GM12878 (cell line): ENCODE measurements around the gene NTM.

Experiments used
- BCL11A ChIP-seq: IDR thresholded peaks from 2 replicates; pipeline ENCODE4 v1.6.1; 2011; ENCODE audit warnings: low read depth, low read length
- DPF2 ChIP-seq: fragments of 450-650 bp; IDR thresholded peaks from 2 replicates; pipeline ENCODE4 v1.6.1; 2017; ENCODE audit warnings: mild to moderate bottlenecking
- EED ChIP-seq: sonication (generic); IDR thresholded peaks from 2 replicates; pipeline ENCODE4 v1.6.1; 2016; ENCODE audit warnings: antibody characterized with exemption, low read depth
- FOXM1 ChIP-seq: IDR thresholded peaks from 2 replicates; pipeline ENCODE4 v1.6.1; 2012; ENCODE audit warnings: low read depth, mild to moderate bottlenecking, inconsistent platforms, low read length, moderate library complexity
- HDAC6 ChIP-seq: fragments of 200-600 bp; sonication (generic); IDR thresholded peaks from one replicate; pipeline ENCODE4 v1.8.0; 2017; ENCODE audit warnings: antibody characterized with exemption; ENCODE audit not compliant: unreplicated experiment
- IKZF2 ChIP-seq, 2 experiments: fragments of 450-650 bp; IDR thresholded peaks; 2 replicates each; pipeline ENCODE4 v1.6.1; 2017; ENCODE audit warnings: mild to moderate bottlenecking in 2 of 2, moderate library complexity in 2 of 2
- MYC ChIP-seq: IDR thresholded peaks from 2 replicates; pipeline ENCODE4 v1.6.1; 2011; ENCODE audit warnings: mild to moderate bottlenecking, low read length, moderate library complexity, inconsistent platforms; ENCODE audit not compliant: insufficient read depth, insufficient replicate concordance, insufficient read length, severe bottlenecking
- POLR2A ChIP-seq: IDR thresholded peaks from 2 replicates; pipeline ENCODE4 v1.6.1; 2011; ENCODE audit warnings: low read depth, mild to moderate bottlenecking, low read length
- TARDBP ChIP-seq: IDR thresholded peaks from 2 replicates; pipeline ENCODE4 v1.6.1; 2016; ENCODE audit warnings: borderline replicate concordance
- YY1 ChIP-seq: IDR thresholded peaks from 2 replicates; pipeline ENCODE4 v1.6.1; 2011; ENCODE audit warnings: low read depth, mild to moderate bottlenecking, low read length
- ZNF24 ChIP-seq: fragments of 450-650 bp; IDR thresholded peaks from 2 replicates; pipeline ENCODE4 v1.6.1; 2017; ENCODE audit warnings: antibody characterized with exemption, mild to moderate bottlenecking
- TF ChIP-seq, protein P1 (sequence below): IDR thresholded peaks from 2 replicates; pipeline ENCODE4 v1.6.1; 2012; ENCODE audit warnings: low read depth, low read length, improper control_type of control experiment
- TF ChIP-seq, protein P2 (sequence below), 3 experiments: IDR thresholded peaks in 2 of 3; conservative IDR thresholded peaks in 1 of 3; 2 replicates each; pipeline ENCODE4 v1.5.1; 2011; ENCODE audit warnings: low read depth in 3 of 3, low read length in 3 of 3, mild to moderate bottlenecking in 3 of 3, control low read depth in 2 of 3, moderate library complexity in 2 of 3, inconsistent platforms in 1 of 3, mixed read lengths in 1 of 3; ENCODE audit not compliant: control insufficient read depth in 2 of 3, insufficient read depth in 1 of 3; ENCODE audit errors: extremely low read depth in 1 of 3
- TF ChIP-seq, protein P3 (sequence below): fragments of 450-650 bp; IDR thresholded peaks from 2 replicates; pipeline ENCODE4 v1.6.1; 2016; ENCODE audit warnings: mild to moderate bottlenecking

DNA sequence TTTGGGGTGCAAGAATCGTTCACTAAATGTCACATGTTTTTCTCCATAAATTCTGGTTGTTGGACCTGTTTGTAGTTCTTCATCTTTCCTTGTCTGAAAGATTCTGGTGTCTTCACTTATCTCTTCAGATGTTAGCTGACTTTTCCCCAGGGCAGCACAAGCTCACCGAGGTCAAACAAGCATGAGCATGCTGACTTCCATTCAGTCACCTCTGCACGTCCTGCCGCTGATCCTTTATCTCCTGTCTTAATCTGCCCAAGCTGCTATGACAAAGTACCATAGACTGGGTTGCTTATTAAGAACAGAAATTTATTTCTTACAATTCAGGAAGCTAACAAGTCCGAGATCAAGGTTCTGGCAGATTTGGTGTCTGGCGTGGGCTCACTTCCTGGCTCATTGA lies 800.6 kb downstream of the NTM start:
- TF ChIP-seq, protein P1, sequence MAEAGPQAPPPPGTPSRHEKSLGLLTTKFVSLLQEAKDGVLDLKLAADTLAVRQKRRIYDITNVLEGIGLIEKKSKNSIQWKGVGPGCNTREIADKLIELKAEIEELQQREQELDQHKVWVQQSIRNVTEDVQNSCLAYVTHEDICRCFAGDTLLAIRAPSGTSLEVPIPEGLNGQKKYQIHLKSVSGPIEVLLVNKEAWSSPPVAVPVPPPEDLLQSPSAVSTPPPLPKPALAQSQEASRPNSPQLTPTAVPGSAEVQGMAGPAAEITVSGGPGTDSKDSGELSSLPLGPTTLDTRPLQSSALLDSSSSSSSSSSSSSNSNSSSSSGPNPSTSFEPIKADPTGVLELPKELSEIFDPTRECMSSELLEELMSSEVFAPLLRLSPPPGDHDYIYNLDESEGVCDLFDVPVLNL: no peak
- TF ChIP-seq POLR2A: no peak
- TF ChIP-seq YY1: no peak
- TF ChIP-seq TARDBP: no peak
- no peak for TF ChIP-seq BCL11A
- TF ChIP-seq HDAC6: no peak
- no peak for TF ChIP-seq IKZF2 (IDR thresholded peaks at IDR 0.05)
- TF ChIP-seq FOXM1: no peak
- TF ChIP-seq, protein P2, sequence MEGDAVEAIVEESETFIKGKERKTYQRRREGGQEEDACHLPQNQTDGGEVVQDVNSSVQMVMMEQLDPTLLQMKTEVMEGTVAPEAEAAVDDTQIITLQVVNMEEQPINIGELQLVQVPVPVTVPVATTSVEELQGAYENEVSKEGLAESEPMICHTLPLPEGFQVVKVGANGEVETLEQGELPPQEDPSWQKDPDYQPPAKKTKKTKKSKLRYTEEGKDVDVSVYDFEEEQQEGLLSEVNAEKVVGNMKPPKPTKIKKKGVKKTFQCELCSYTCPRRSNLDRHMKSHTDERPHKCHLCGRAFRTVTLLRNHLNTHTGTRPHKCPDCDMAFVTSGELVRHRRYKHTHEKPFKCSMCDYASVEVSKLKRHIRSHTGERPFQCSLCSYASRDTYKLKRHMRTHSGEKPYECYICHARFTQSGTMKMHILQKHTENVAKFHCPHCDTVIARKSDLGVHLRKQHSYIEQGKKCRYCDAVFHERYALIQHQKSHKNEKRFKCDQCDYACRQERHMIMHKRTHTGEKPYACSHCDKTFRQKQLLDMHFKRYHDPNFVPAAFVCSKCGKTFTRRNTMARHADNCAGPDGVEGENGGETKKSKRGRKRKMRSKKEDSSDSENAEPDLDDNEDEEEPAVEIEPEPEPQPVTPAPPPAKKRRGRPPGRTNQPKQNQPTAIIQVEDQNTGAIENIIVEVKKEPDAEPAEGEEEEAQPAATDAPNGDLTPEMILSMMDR (IDR thresholded peaks at IDR 0.05 in 2 of 3, conservative IDR thresholded peaks at IDR 0.05 in 1 of 3; ENCODE audit: control insufficient read depth in 2 of 3, extremely low read depth in 1 of 3, insufficient read depth in 1 of 3, low read depth in 3 of 3, low read length in 3 of 3): no peak
- no peak for TF ChIP-seq DPF2
- TF ChIP-seq MYC: no peak
- TF ChIP-seq EED: no peak
- TF ChIP-seq, protein P3, sequence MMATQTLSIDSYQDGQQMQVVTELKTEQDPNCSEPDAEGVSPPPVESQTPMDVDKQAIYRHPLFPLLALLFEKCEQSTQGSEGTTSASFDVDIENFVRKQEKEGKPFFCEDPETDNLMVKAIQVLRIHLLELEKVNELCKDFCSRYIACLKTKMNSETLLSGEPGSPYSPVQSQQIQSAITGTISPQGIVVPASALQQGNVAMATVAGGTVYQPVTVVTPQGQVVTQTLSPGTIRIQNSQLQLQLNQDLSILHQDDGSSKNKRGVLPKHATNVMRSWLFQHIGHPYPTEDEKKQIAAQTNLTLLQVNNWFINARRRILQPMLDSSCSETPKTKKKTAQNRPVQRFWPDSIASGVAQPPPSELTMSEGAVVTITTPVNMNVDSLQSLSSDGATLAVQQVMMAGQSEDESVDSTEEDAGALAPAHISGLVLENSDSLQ: no peak
- TF ChIP-seq ZNF24: no peak
